ENCODE measurements around the gene TSC22D4.

The TSC22D4 gene

GRCh38 chr7:100432053-100432452 lies 47.0 kb downstream of the TSC22D4 start:
- peaks cover 19 to 24% of the 10 kb centered on the region in 2 experiments for H3K4me1 ChIP-seq (ENCODE audit: control insufficient read depth in 1 of 2, insufficient read depth in 2 of 2, low read length in 2 of 2)
- peaks cover 20% of the 10 kb centered on the region for H3K79me2 ChIP-seq (ENCODE audit: control insufficient read depth, insufficient read depth, low read length, poor library complexity)
- H3K14ac ChIP-seq (ENCODE audit: low read length): no peak overlapping the region
- H3K27ac ChIP-seq (ENCODE audit: low read depth, low read length): no peak overlapping the region
- WGBS (ENCODE audit: extremely low coverage, insufficient coverage, insufficient read length): no CpG with 5 or more reads among the region's 4 CpGs
- no peak overlapping the region for H2AFZ ChIP-seq (ENCODE audit: insufficient read depth, low read length, poor library complexity)
- H3K4me3 ChIP-seq (ENCODE audit: low read depth, low read length): no peak overlapping the region
- H3K4me2 ChIP-seq (ENCODE audit: low read length): no peak overlapping the region
- H3K27me3 ChIP-seq (ENCODE audit: insufficient read depth, low read length): no peaks in the 10 kb centered on the region
- no peak overlapping the region for H3K9ac ChIP-seq (ENCODE audit: low read length)
- no peak overlapping the region for H2BK5ac ChIP-seq (ENCODE audit: low read depth, low read length, poor library complexity)
- no peak overlapping the region for H4K8ac ChIP-seq (ENCODE audit: low read depth, low read length)
- no peak for DNase-seq
- peaks cover 28% of the 10 kb centered on the region for H3K79me1 ChIP-seq (ENCODE audit: low read length)
- no peak overlapping the region for H2BK12ac ChIP-seq (ENCODE audit: low read length)
- no peak overlapping the region for H2BK120ac ChIP-seq (ENCODE audit: insufficient read depth, low read length, poor library complexity)
- H3K23ac ChIP-seq (ENCODE audit: low read length): no peak overlapping the region
- H3K4ac ChIP-seq (ENCODE audit: low read depth, low read length): no peak overlapping the region
- H4K12ac ChIP-seq (ENCODE audit: low read depth, low read length): no peak overlapping the region
- peaks cover 2% of the 10 kb centered on the region for H3K9me3 ChIP-seq (ENCODE audit: insufficient read depth, low read depth, low read length)
- no peak overlapping the region for H3K18ac ChIP-seq (ENCODE audit: low read length)
- no peak overlapping the region for H2AK5ac ChIP-seq (ENCODE audit: low read length)
- peaks cover 33 to 34% of the 10 kb centered on the region in 2 experiments for H3K36me3 ChIP-seq (ENCODE audit: control insufficient read depth in 1 of 2, insufficient read depth in 2 of 2, low read length in 2 of 2)
- H4K91ac ChIP-seq (ENCODE audit: low read depth, low read length): no peak overlapping the region

GRCh38 chr7:100431286-100431735 lies 47.7 kb downstream of the TSC22D4 start:
- H3K36me3 ChIP-seq (ENCODE audit: control insufficient read depth in 1 of 2, insufficient read depth in 2 of 2, low read length in 2 of 2): peaks cover 33 to 34% of the 10 kb centered on the region in 2 experiments
- peak overlapping the region; percentile 17 for H3K4ac ChIP-seq (ENCODE audit: low read depth, low read length)
- H2AFZ ChIP-seq (ENCODE audit: insufficient read depth, low read length, poor library complexity): no peak overlapping the region
- H3K23ac ChIP-seq (ENCODE audit: low read length): no peak overlapping the region
- H2BK5ac ChIP-seq (ENCODE audit: low read depth, low read length, poor library complexity): no peak overlapping the region
- WGBS (ENCODE audit: extremely low coverage, insufficient coverage, insufficient read length): no CpG with 5 or more reads among the region's 23 CpGs
- no peak overlapping the region for H2BK120ac ChIP-seq (ENCODE audit: insufficient read depth, low read length, poor library complexity)
- no peak overlapping the region for H2AK5ac ChIP-seq (ENCODE audit: low read length)
- peak overlapping the region; percentile 9 for H3K18ac ChIP-seq (ENCODE audit: low read length)
- H3K4me1 ChIP-seq (ENCODE audit: control insufficient read depth in 1 of 2, insufficient read depth in 2 of 2, low read length in 2 of 2): peaks cover 19 to 24% of the 10 kb centered on the region in 2 experiments
- no peak overlapping the region for H3K27ac ChIP-seq (ENCODE audit: low read depth, low read length)
- no peak overlapping the region for H4K8ac ChIP-seq (ENCODE audit: low read depth, low read length)
- DNase-seq: no peak
- no peak overlapping the region for H3K4me2 ChIP-seq (ENCODE audit: low read length)
- no peak overlapping the region for H3K9ac ChIP-seq (ENCODE audit: low read length)
- peak overlapping the region; percentile 4 for H4K12ac ChIP-seq (ENCODE audit: low read depth, low read length)
- peaks cover 27% of the 10 kb centered on the region for H3K79me1 ChIP-seq (ENCODE audit: low read length)
- no peak overlapping the region for H3K14ac ChIP-seq (ENCODE audit: low read length)
- H3K79me2 ChIP-seq (ENCODE audit: control insufficient read depth, insufficient read depth, low read length, poor library complexity): peaks cover 20% of the 10 kb centered on the region
- H3K4me3 ChIP-seq (ENCODE audit: low read depth, low read length): no peak overlapping the region
- H4K91ac ChIP-seq (ENCODE audit: low read depth, low read length): no peak overlapping the region
- H2BK12ac ChIP-seq (ENCODE audit: low read length): no peak overlapping the region
- no peaks in the 10 kb centered on the region for H3K27me3 ChIP-seq (ENCODE audit: insufficient read depth, low read length)
- peaks cover 2% of the 10 kb centered on the region for H3K9me3 ChIP-seq (ENCODE audit: insufficient read depth, low read depth, low read length)

- Histone ChIP-seq H3K79me1 (ENCODE audit: low read length) (peaks cover 21% of the 10 kb centered on the region), H4K8ac (ENCODE audit: low read depth, low read length) (no peak overlapping the region), H2AFZ (ENCODE audit: insufficient read depth, low read length, poor library complexity) (no peak overlapping the region), H3K4me3 (ENCODE audit: low read depth, low read length) (peak overlapping the region; percentile 87), H3K4me2 (ENCODE audit: low read length) (peak overlapping the region; percentile 81), H3K27me3 (ENCODE audit: insufficient read depth, low read length) (no peaks in the 10 kb centered on the region), H3K14ac (ENCODE audit: low read length) (no peak overlapping the region), H2BK5ac (ENCODE audit: low read depth, low read length, poor library complexity) (peak overlapping the region; percentile 22), H4K91ac (ENCODE audit: low read depth, low read length) (peak overlapping the region; percentile 99), H4K12ac (ENCODE audit: low read depth, low read length) (peak overlapping the region; percentile 17), H2BK120ac (ENCODE audit: insufficient read depth, low read length, poor library complexity) (no peak overlapping the region), H3K79me2 (ENCODE audit: control insufficient read depth, insufficient read depth, low read length, poor library complexity) (peaks cover 15% of the 10 kb centered on the region), H3K23ac (ENCODE audit: low read length) (no peak overlapping the region), H3K18ac (ENCODE audit: low read length) (no peak overlapping the region), H3K27ac (ENCODE audit: low read depth, low read length) (peak overlapping the region; percentile 99), H3K9me3 (ENCODE audit: insufficient read depth, low read depth, low read length) (peaks cover 2% of the 10 kb centered on the region), H3K36me3 (ENCODE audit: control insufficient read depth in 1 of 2, insufficient read depth in 2 of 2, low read length in 2 of 2) (peaks cover 33 to 34% of the 10 kb centered on the region in 2 experiments), H2BK12ac (ENCODE audit: low read length) (no peak overlapping the region), H2AK5ac (ENCODE audit: low read length) (no peak overlapping the region), H3K9ac (ENCODE audit: low read length) (peak overlapping the region; percentile 78), H3K4ac (ENCODE audit: low read depth, low read length) (peak overlapping the region; percentile 25), H3K4me1 (ENCODE audit: control insufficient read depth in 1 of 2, insufficient read depth in 2 of 2, low read length in 2 of 2) (peaks cover 19 to 24% of the 10 kb centered on the region in 2 experiments)
- WGBS (ENCODE audit: extremely low coverage, insufficient coverage, insufficient read length): no CpG with 5 or more reads among the region's 31 CpGs
- no peak for DNase-seq
These were observed 48.3 kb downstream of the TSC22D4 start for GRCh38 chr7:100430493-100431285.

GRCh38 chr7:100429637-100430492 lies 49.1 kb downstream of the TSC22D4 start, which contains the start of gene MEPCE:
TSS of gene MEPCE (plus strand) at chr7:100429831. CDS start at chr7:100430019, 188 bp downstream.
- Histone ChIP-seq H4K12ac (ENCODE audit: low read depth, low read length) (peak within 1 kb of the TSS; percentile 91), H2BK12ac (ENCODE audit: low read length) (no peak within 1 kb of the TSS), H4K91ac (ENCODE audit: low read depth, low read length) (peak within 1 kb of the TSS; percentile 99), H3K14ac (ENCODE audit: low read length) (peak within 1 kb of the TSS; percentile 99), H3K27me3 (ENCODE audit: insufficient read depth, low read length) (no peaks in the 10 kb centered on the region), H3K79me1 (ENCODE audit: low read length) (peaks cover 19% of the 10 kb centered on the region), H2BK5ac (ENCODE audit: low read depth, low read length, poor library complexity) (peak within 1 kb of the TSS; percentile 95), H2BK120ac (ENCODE audit: insufficient read depth, low read length, poor library complexity) (peak within 1 kb of the TSS; percentile 96), H3K9ac (ENCODE audit: low read length) (peak within 1 kb of the TSS; percentile 98), H3K4ac (ENCODE audit: low read depth, low read length) (peak within 1 kb of the TSS; percentile 95), H3K4me3 (ENCODE audit: low read depth, low read length) (peak within 1 kb of the TSS; percentile 87), H3K9me3 (ENCODE audit: insufficient read depth, low read depth, low read length) (peaks cover 2% of the 10 kb centered on the region), H2AK5ac (ENCODE audit: low read length) (peak within 1 kb of the TSS; percentile 91), H2AFZ (ENCODE audit: insufficient read depth, low read length, poor library complexity) (peak within 1 kb of the TSS; percentile 56), H3K36me3 (ENCODE audit: control insufficient read depth in 1 of 2, insufficient read depth in 2 of 2, low read length in 2 of 2) (peaks cover 33 to 34% of the 10 kb centered on the region in 2 experiments), H3K4me2 (ENCODE audit: low read length) (peak within 1 kb of the TSS; percentile 97), H3K79me2 (ENCODE audit: control insufficient read depth, insufficient read depth, low read length, poor library complexity) (peaks cover 13% of the 10 kb centered on the region), H3K18ac (ENCODE audit: low read length) (peak within 1 kb of the TSS; percentile 96), H4K8ac (ENCODE audit: low read depth, low read length) (peak within 1 kb of the TSS; percentile 98), H3K23ac (ENCODE audit: low read length) (no peak within 1 kb of the TSS), H3K4me1 (ENCODE audit: control insufficient read depth in 1 of 2, insufficient read depth in 2 of 2, low read length in 2 of 2) (peaks cover 15 to 18% of the 10 kb centered on the region in 2 experiments), H3K27ac (ENCODE audit: low read depth, low read length) (peak within 1 kb of the TSS; percentile 99)
- peak; percentile 94 to 98 for DNase-seq
- WGBS (ENCODE audit: extremely low coverage, insufficient coverage, insufficient read length): no CpG with 5 or more reads among the region's 95 CpGs
